ENCODE data around the gene LRRC36.
"Not testable (repeated sequence)": the region's sequence is repeated elsewhere in the genome, so short reads cannot be mapped to it uniquely, and the experiment has no call there.

Gene LRRC36

DNA sequence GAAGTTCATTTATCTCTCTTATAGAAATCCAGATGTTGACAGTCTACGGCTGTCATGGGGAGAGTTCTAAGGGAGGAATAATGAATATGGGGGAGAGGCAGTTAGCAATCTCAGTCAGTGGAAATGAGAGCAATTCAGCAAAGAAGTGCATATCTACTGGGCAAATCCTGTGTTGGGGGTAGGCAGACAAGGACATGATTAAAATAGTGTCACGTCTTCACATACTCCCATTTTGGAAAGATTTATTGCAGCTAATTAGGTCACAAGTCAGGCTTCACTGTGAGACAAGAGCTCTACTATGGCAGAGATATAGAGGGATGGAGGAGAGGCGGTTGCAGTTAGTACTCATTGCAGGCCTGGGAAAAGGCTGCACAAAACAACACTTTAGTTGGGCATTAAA is 29.8 kb downstream of the LRRC36 start:
- no peaks in the 10 kb centered on the region for H3K9me3 ChIP-seq (ENCODE audit: insufficient read depth, low read depth, low read length)
- H3K4me3 ChIP-seq (ENCODE audit: low read length) = no peak overlapping the region
- no peaks in the 10 kb centered on the region for H3K36me3 ChIP-seq (ENCODE audit: insufficient read depth, low read depth, low read length)
- no peak overlapping the region for H3K9ac ChIP-seq (ENCODE audit: low read depth, low read length)
- no peaks in the 10 kb centered on the region for H3K4me1 ChIP-seq (ENCODE audit: insufficient read depth, low read length)
- H3K27ac ChIP-seq (ENCODE audit: low read length) = no peak overlapping the region
- no peaks in the 10 kb centered on the region for H3K27me3 ChIP-seq (ENCODE audit: insufficient read depth, low read length)

GRCh38 chr16:67357561-67357960 is 30.9 kb downstream of the LRRC36 start:
- no peaks in the 10 kb centered on the region for H3K9me3 ChIP-seq (ENCODE audit: insufficient read depth, low read depth, low read length)
- H3K4me1 ChIP-seq (ENCODE audit: insufficient read depth, low read length) = no peaks in the 10 kb centered on the region
- H3K27ac ChIP-seq (ENCODE audit: low read length) = no peak overlapping the region
- no peak overlapping the region for H3K4me3 ChIP-seq (ENCODE audit: low read length)
- no peaks in the 10 kb centered on the region for H3K36me3 ChIP-seq (ENCODE audit: insufficient read depth, low read depth, low read length)
- H3K27me3 ChIP-seq (ENCODE audit: insufficient read depth, low read length) = no peaks in the 10 kb centered on the region
- no peak overlapping the region for H3K9ac ChIP-seq (ENCODE audit: low read depth, low read length)

DNA sequence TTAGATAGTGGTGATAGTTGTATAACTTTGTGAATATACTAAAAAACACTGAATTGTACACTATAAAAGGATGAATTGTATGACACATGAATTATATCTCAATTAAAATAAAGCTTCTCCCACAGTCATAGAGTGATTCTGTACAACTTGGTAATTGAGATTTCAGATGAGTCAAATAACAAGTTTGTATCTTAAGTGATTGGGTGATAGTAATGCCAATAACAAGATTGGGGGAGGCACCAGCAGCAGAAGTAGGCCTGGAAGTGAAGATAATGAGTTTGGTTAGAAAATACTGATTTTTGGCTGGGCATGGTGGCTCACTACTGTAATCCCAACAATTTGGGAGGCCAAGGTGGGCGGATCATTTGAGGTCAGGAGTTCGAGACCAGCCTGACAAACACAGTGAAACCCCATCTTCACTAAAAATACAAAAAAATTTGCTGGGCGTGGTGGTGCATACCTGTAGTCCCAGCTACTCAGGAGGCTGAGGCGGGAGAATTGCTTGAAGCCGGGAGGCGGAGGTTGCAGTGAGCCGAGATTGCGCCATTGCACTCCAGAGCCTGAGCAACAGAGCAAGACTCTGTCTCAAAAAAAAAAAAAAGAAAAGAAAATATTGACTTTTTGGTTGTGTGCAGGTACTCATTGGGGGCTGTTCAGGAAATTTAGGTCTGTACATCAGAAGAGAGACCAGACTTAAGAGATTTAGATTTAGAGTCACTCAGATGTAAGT is 33.1 kb downstream of the LRRC36 start:
- not testable (repeated sequence) for H3K4me1 ChIP-seq (ENCODE audit: insufficient read depth, low read length); H3K9me3 ChIP-seq (ENCODE audit: insufficient read depth, low read depth, low read length); H3K4me3 ChIP-seq (ENCODE audit: low read length); H3K36me3 ChIP-seq (ENCODE audit: insufficient read depth, low read depth, low read length); H3K27ac ChIP-seq (ENCODE audit: low read length); H3K9ac ChIP-seq (ENCODE audit: low read depth, low read length)
- H3K27me3 ChIP-seq (ENCODE audit: insufficient read depth, low read length) = peaks cover 15% of the 10 kb centered on the region

DNA sequence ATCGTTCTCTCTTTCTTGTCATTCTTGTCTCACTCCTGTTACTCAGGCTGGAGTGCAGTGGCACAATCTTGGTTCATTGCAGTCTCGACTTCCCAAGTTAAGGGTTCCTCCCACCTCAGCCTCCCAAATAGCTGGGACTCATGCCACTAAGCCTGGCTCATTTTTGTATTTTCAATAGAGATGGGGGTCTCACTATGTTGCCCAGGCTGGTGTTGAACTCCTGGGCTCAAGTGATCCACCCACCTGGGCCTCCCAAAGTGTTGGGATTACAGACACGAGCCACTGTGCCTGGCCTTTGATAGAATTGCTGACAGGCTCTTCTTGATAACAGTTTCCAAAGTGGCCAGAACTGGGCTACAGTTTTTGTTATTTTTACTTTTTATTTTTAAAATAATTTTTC is 34.4 kb downstream of the LRRC36 start:
- H3K27ac ChIP-seq (ENCODE audit: low read length) = no peak overlapping the region
- H3K9me3 ChIP-seq (ENCODE audit: insufficient read depth, low read depth, low read length) = no peaks in the 10 kb centered on the region
- no peaks in the 10 kb centered on the region for H3K4me1 ChIP-seq (ENCODE audit: insufficient read depth, low read length)
- no peaks in the 10 kb centered on the region for H3K36me3 ChIP-seq (ENCODE audit: insufficient read depth, low read depth, low read length)
- H3K9ac ChIP-seq (ENCODE audit: low read depth, low read length) = no peak overlapping the region
- peaks cover 15% of the 10 kb centered on the region for H3K27me3 ChIP-seq (ENCODE audit: insufficient read depth, low read length)
- no peak overlapping the region for H3K4me3 ChIP-seq (ENCODE audit: low read length)

- Histone ChIP-seq H3K27ac (ENCODE audit: low read length) (no peak overlapping the region), H3K9me3 (ENCODE audit: insufficient read depth, low read depth, low read length) (no peaks in the 10 kb centered on the region), H3K4me1 (ENCODE audit: insufficient read depth, low read length) (no peaks in the 10 kb centered on the region), H3K27me3 (ENCODE audit: insufficient read depth, low read length) (peaks cover 35% of the 10 kb centered on the region), H3K4me3 (ENCODE audit: low read length) (no peak overlapping the region), H3K36me3 (ENCODE audit: insufficient read depth, low read depth, low read length) (no peaks in the 10 kb centered on the region), H3K9ac (ENCODE audit: low read depth, low read length) (no peak overlapping the region)
Observed at GRCh38 chr16:67364600-67365235, 38.1 kb downstream of the LRRC36 start.

DNA sequence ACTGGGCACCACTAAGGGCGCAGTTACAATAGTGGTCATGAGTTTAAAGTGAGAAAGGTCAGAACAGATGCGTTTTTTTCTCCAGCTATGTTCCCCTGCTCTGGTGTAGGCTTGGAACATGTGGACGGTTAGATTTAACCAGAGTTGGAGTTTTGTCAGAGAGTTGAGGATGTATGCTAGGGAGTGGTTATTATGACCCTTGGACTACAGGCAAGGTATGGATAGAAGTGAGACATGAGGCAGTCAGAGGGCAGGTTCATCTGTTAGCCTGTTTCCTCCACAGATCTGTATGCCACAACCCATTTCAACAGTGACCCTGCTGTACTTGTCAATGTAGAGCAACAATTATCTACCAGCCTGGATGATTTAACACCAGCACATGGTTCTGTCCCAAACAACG is 44.0 kb downstream of the LRRC36 start:
- H3K9me3 ChIP-seq (ENCODE audit: insufficient read depth, low read depth, low read length) = no peaks in the 10 kb centered on the region
- H3K36me3 ChIP-seq (ENCODE audit: insufficient read depth, low read depth, low read length) = no peaks in the 10 kb centered on the region
- H3K9ac ChIP-seq (ENCODE audit: low read depth, low read length) = no peak overlapping the region
- no peak overlapping the region for H3K4me3 ChIP-seq (ENCODE audit: low read length)
- no peaks in the 10 kb centered on the region for H3K4me1 ChIP-seq (ENCODE audit: insufficient read depth, low read length)
- H3K27me3 ChIP-seq (ENCODE audit: insufficient read depth, low read length) = peaks cover 30% of the 10 kb centered on the region
- no peak overlapping the region for H3K27ac ChIP-seq (ENCODE audit: low read length)

GRCh38 chr16:67372664-67373063 is 46.0 kb downstream of the LRRC36 start:
- Histone ChIP-seq H3K36me3 (ENCODE audit: insufficient read depth, low read depth, low read length) (no peaks in the 10 kb centered on the region), H3K27me3 (ENCODE audit: insufficient read depth, low read length) (peaks cover 23% of the 10 kb centered on the region), H3K9me3 (ENCODE audit: insufficient read depth, low read depth, low read length) (no peaks in the 10 kb centered on the region), H3K27ac (ENCODE audit: low read length) (no peak overlapping the region), H3K4me1 (ENCODE audit: insufficient read depth, low read length) (no peaks in the 10 kb centered on the region), H3K9ac (ENCODE audit: low read depth, low read length) (no peak overlapping the region), H3K4me3 (ENCODE audit: low read length) (no peak overlapping the region)

DNA sequence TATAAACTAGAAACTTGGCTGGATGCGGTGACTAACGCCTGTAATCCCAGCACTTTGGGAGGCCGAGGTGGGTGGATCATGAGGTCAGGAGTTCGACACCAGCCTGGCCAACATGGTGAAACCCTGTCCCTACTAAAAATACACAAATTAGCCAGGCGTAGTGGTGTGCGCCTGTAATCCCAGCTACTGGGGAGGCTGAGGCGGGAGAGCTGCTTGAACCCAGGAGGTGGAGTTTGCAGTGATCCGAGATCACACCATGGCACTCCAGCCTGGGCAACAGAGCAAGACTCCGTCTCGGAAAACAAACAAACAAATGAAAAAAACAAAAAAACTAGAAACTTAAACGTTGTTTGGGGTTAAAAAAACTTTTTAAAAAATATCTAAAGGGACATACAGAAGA is 49.4 kb downstream of the LRRC36 start:
- not testable (repeated sequence) for H3K4me3 ChIP-seq (ENCODE audit: low read length); H3K9ac ChIP-seq (ENCODE audit: low read depth, low read length); H3K27me3 ChIP-seq (ENCODE audit: insufficient read depth, low read length); H3K4me1 ChIP-seq (ENCODE audit: insufficient read depth, low read length); H3K9me3 ChIP-seq (ENCODE audit: insufficient read depth, low read depth, low read length); H3K36me3 ChIP-seq (ENCODE audit: insufficient read depth, low read depth, low read length); H3K27ac ChIP-seq (ENCODE audit: low read length)

GRCh38 chr16:67378642-67379041 is 52.0 kb downstream of the LRRC36 start:
- Histone ChIP-seq H3K27me3 (ENCODE audit: insufficient read depth, low read length) (no peaks in the 10 kb centered on the region), H3K4me3 (ENCODE audit: low read length) (no peak overlapping the region), H3K9me3 (ENCODE audit: insufficient read depth, low read depth, low read length) (no peaks in the 10 kb centered on the region), H3K27ac (ENCODE audit: low read length) (no peak overlapping the region), H3K36me3 (ENCODE audit: insufficient read depth, low read depth, low read length) (no peaks in the 10 kb centered on the region), H3K4me1 (ENCODE audit: insufficient read depth, low read length) (0 out of 2 replicates have a peak, but pooled peaks cover 4% of the 10 kb centered on the region), H3K9ac (ENCODE audit: low read depth, low read length) (no peak overlapping the region)

GRCh38 chr16:67383284-67383683 is 56.7 kb downstream of the LRRC36 start:
- H3K4me1 ChIP-seq (ENCODE audit: insufficient read depth, low read length) = 0 out of 2 replicates have a peak, but pooled peaks cover 6% of the 10 kb centered on the region
- no peaks in the 10 kb centered on the region for H3K36me3 ChIP-seq (ENCODE audit: insufficient read depth, low read depth, low read length)

GRCh38 chr16:67384778-67385510 is 58.3 kb downstream of the LRRC36 start:
- Histone ChIP-seq H3K9ac (ENCODE audit: low read depth, low read length) (no peak overlapping the region), H3K4me1 (ENCODE audit: insufficient read depth, low read length) (0 out of 2 replicates have a peak, but pooled peaks cover 6% of the 10 kb centered on the region), H3K9me3 (ENCODE audit: insufficient read depth, low read depth, low read length) (no peaks in the 10 kb centered on the region), H3K27me3 (ENCODE audit: insufficient read depth, low read length) (no peaks in the 10 kb centered on the region), H3K4me3 (ENCODE audit: low read length) (no peak overlapping the region), H3K27ac (ENCODE audit: low read length) (no peak overlapping the region), H3K36me3 (ENCODE audit: insufficient read depth, low read depth, low read length) (no peaks in the 10 kb centered on the region)

More at GRCh38 chr16:67383284-67383683, 56.7 kb downstream of the LRRC36 start:
- Histone ChIP-seq H3K4me3 (ENCODE audit: low read length) (no peak overlapping the region), H3K9me3 (ENCODE audit: insufficient read depth, low read depth, low read length) (no peaks in the 10 kb centered on the region), H3K27me3 (ENCODE audit: insufficient read depth, low read length) (no peaks in the 10 kb centered on the region), H3K27ac (ENCODE audit: low read length) (no peak overlapping the region), H3K9ac (ENCODE audit: low read depth, low read length) (no peak overlapping the region)

Data from iPS-20b (cell line).